SK-N-SH (cell line): ENCODE results near the gene P2RX4.

Experiments
- CTCF ChIP-seq: fragments of 200-600 bp; sonication (generic); IDR thresholded peaks from 2 replicates; pipeline ENCODE4 v1.6.1; 2017; ENCODE audit warnings: antibody characterized with exemption, mild to moderate bottlenecking, moderate library complexity
- TF ChIP-seq, protein P1 (sequence below): IDR thresholded peaks from 2 replicates; pipeline ENCODE4 v1.6.1; 2012; ENCODE audit warnings: mild to moderate bottlenecking, low read depth, low read length, moderate library complexity
- TF ChIP-seq, protein P2 (sequence below): IDR thresholded peaks from 2 replicates; pipeline ENCODE4 v1.4.0; 2012; ENCODE audit warnings: low read depth, borderline replicate concordance

GRCh38 chr12:121189131-121189530, 20.8 kb upstream of the P2RX4 start:
- TF ChIP-seq CTCF: no peak
- TF ChIP-seq, protein P1, sequence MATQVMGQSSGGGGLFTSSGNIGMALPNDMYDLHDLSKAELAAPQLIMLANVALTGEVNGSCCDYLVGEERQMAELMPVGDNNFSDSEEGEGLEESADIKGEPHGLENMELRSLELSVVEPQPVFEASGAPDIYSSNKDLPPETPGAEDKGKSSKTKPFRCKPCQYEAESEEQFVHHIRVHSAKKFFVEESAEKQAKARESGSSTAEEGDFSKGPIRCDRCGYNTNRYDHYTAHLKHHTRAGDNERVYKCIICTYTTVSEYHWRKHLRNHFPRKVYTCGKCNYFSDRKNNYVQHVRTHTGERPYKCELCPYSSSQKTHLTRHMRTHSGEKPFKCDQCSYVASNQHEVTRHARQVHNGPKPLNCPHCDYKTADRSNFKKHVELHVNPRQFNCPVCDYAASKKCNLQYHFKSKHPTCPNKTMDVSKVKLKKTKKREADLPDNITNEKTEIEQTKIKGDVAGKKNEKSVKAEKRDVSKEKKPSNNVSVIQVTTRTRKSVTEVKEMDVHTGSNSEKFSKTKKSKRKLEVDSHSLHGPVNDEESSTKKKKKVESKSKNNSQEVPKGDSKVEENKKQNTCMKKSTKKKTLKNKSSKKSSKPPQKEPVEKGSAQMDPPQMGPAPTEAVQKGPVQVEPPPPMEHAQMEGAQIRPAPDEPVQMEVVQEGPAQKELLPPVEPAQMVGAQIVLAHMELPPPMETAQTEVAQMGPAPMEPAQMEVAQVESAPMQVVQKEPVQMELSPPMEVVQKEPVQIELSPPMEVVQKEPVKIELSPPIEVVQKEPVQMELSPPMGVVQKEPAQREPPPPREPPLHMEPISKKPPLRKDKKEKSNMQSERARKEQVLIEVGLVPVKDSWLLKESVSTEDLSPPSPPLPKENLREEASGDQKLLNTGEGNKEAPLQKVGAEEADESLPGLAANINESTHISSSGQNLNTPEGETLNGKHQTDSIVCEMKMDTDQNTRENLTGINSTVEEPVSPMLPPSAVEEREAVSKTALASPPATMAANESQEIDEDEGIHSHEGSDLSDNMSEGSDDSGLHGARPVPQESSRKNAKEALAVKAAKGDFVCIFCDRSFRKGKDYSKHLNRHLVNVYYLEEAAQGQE: no peak
- TF ChIP-seq, protein P2, sequence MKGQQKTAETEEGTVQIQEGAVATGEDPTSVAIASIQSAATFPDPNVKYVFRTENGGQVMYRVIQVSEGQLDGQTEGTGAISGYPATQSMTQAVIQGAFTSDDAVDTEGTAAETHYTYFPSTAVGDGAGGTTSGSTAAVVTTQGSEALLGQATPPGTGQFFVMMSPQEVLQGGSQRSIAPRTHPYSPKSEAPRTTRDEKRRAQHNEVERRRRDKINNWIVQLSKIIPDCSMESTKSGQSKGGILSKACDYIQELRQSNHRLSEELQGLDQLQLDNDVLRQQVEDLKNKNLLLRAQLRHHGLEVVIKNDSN: no peak
